HuH-7 (cell line): ENCODE measurements around the gene SRCAP.

Source experiments
- DNase-seq: peaks from one replicate; pipeline ENCODE4 v3.0.0; 2011; ENCODE audit warnings: low spot score

SRCAP gene

GRCh38 chr16:30775392-30776188 is 76.6 kb downstream of the SRCAP start:
- peak; percentile 95 for DNase-seq

GRCh38 chr16:30777591-30778297 is 78.8 kb downstream of the SRCAP start:
- DNase-seq: no peak

- no peak for DNase-seq
Measured at GRCh38 chr16:30778549-30779244, 79.7 kb downstream of the SRCAP start.

- no peak for DNase-seq
Measured at GRCh38 chr16:30779596-30779995, 80.6 kb downstream of the SRCAP start.

GRCh38 chr16:30780021-30780420 is 81.0 kb downstream of the SRCAP start:
- DNase-seq: no peak

- DNase-seq: no peak
Measured at GRCh38 chr16:30780549-30780948, 81.6 kb downstream of the SRCAP start.

- DNase-seq: no peak
Measured at GRCh38 chr16:30782486-30783279, 83.7 kb downstream of the SRCAP start.

- DNase-seq: no peak
Measured at GRCh38 chr16:30783280-30784109, 84.5 kb downstream of the SRCAP start.

- no peak for DNase-seq
Measured at GRCh38 chr16:30784215-30784614, 85.2 kb downstream of the SRCAP start.

GRCh38 chr16:30785126-30786106 is 86.4 kb downstream of the SRCAP start:
- no peak for DNase-seq

- DNase-seq: peak; percentile 67
Measured at GRCh38 chr16:30786115-30786935, 87.4 kb downstream of the SRCAP start.

- DNase-seq: peak; percentile 87
Measured at GRCh38 chr16:30786936-30787612, 88.1 kb downstream of the SRCAP start, which contains the start of gene ZNF629. TSS of gene ZNF629 (minus strand) at chr16:30787205. CDS start at chr16:30784482, 2,723 bp downstream.

GRCh38 chr16:30787613-30788378 is 88.8 kb downstream of the SRCAP start:
- DNase-seq: peak; percentile 48
